Nephron progenitor cell (in vitro differentiated cells): ENCODE measurements around the gene NUCKS1.
A peak's percentile ranks its signal among the peaks of the same experiment; 100 is the strongest.

Source experiments
- DNase-seq: peaks from one replicate; pipeline ENCODE4 v3.0.0; 2021
- H3K27ac Mint-ChIP-seq: 2 replicates; pipeline ENCODE4 v1.8.0; 2021; ENCODE audit warnings: mild to moderate bottlenecking, moderate library complexity, mixed read lengths
- H3K27me3 Mint-ChIP-seq: 2 replicates; pipeline ENCODE4 v1.8.0; 2021; ENCODE audit warnings: mild to moderate bottlenecking, low read depth, mixed read lengths; ENCODE audit not compliant: poor library complexity
- H3K36me3 Mint-ChIP-seq: 2 replicates; pipeline ENCODE4 v1.8.0; 2021; ENCODE audit warnings: low read depth, mixed read lengths
- H3K4me1 Mint-ChIP-seq: 2 replicates; pipeline ENCODE4 v1.8.0; 2021; ENCODE audit warnings: mixed read lengths
- H3K4me3 Mint-ChIP-seq: 2 replicates; pipeline ENCODE4 v1.8.0; 2021; ENCODE audit warnings: mild to moderate bottlenecking, moderate library complexity, mixed read lengths
- H3K9me3 Mint-ChIP-seq: 2 replicates; pipeline ENCODE4 v1.8.0; 2021; ENCODE audit warnings: mild to moderate bottlenecking, moderate library complexity, mixed read lengths
- CTCF ChIP-seq: fragments of 200-600 bp; sonication (generic); IDR thresholded peaks from 2 replicates; pipeline ENCODE4 v1.5.0; 2021; ENCODE audit warnings: antibody characterized with exemption

The NUCKS1 gene

GRCh38 chr1:205744403-205744802, 5.6 kb downstream of the NUCKS1 start:
- DNase-seq, result no peak
- peaks cover 59% of the 10 kb centered on the region for H3K36me3 Mint-ChIP-seq
- no peak overlapping the region for H3K27ac Mint-ChIP-seq
- H3K4me1 Mint-ChIP-seq, result peaks cover 34% of the 10 kb centered on the region
- no peak for TF ChIP-seq CTCF
- peaks cover 14% of the 10 kb centered on the region for H3K9me3 Mint-ChIP-seq
- H3K27me3 Mint-ChIP-seq, result no peaks in the 10 kb centered on the region
- H3K4me3 Mint-ChIP-seq, result no peak overlapping the region

- DNase-seq, result no peak
- Mint-ChIP-seq H3K4me3 (no peak overlapping the region), H3K27ac (peak overlapping the region; percentile 37), H3K9me3 (peaks cover 14% of the 10 kb centered on the region), H3K4me1 (peaks cover 34% of the 10 kb centered on the region), H3K27me3 (no peaks in the 10 kb centered on the region), H3K36me3 (peaks cover 63% of the 10 kb centered on the region)
- no peak for TF ChIP-seq CTCF
Observed at GRCh38 chr1:205743977-205744376, 6.0 kb downstream of the NUCKS1 start.

GRCh38 chr1:205741681-205742080, 8.3 kb downstream of the NUCKS1 start:
- Mint-ChIP-seq H3K4me3 (no peak overlapping the region), H3K27me3 (no peaks in the 10 kb centered on the region), H3K36me3 (peaks cover 78% of the 10 kb centered on the region), H3K27ac (no peak overlapping the region), H3K4me1 (peaks cover 13% of the 10 kb centered on the region), H3K9me3 (peaks cover 14% of the 10 kb centered on the region)
- no peak for DNase-seq
- TF ChIP-seq CTCF, result no peak

GRCh38 chr1:205739348-205740160, 10.4 kb downstream of the NUCKS1 start:
- Mint-ChIP-seq H3K4me3 (no peak overlapping the region), H3K27ac (no peak overlapping the region), H3K4me1 (peaks cover 6% of the 10 kb centered on the region), H3K36me3 (peaks cover 78% of the 10 kb centered on the region), H3K9me3 (peaks cover 14% of the 10 kb centered on the region), H3K27me3 (no peaks in the 10 kb centered on the region)
- no peak for TF ChIP-seq CTCF
- DNase-seq, result no peak

- no peak for DNase-seq
- TF ChIP-seq CTCF, result no peak
- H3K4me3 Mint-ChIP-seq, result no peak overlapping the region
- H3K27me3 Mint-ChIP-seq, result no peaks in the 10 kb centered on the region
- peaks cover 80% of the 10 kb centered on the region for H3K36me3 Mint-ChIP-seq
- H3K9me3 Mint-ChIP-seq, result peaks cover 5% of the 10 kb centered on the region
- no peak overlapping the region for H3K27ac Mint-ChIP-seq
- peaks cover 5% of the 10 kb centered on the region for H3K4me1 Mint-ChIP-seq
Observed at GRCh38 chr1:205735218-205735617, 14.8 kb downstream of the NUCKS1 start.
